K562 (cell line): ENCODE measurements around the gene MYO1B. TPM values are rescaled to one million over a fixed set of nuclear protein-coding genes. Genes with fewer than 3 reads are reported as not detected.

Source experiments
- ATAC-seq: fragments of 200-7000 bp; cut with Tn5 transposase; 3 replicates; pipeline ENCODE4 v1.9.1; 2020; ENCODE audit warnings: moderate library complexity
- BruUV-seq: library from RNA; stranded (reverse); fragments of 400-500 nt; replicated peaks from 2 replicates; lab custom pipeline; 2021; lab: Mats Ljungman, UMichigan
- CTCF ChIA-PET: fragments of 300-600 bp; formaldehyde crosslinking; extraction: SDS; loops from one replicate; lab custom pipeline; 2021; ENCODE audit warnings: low intra/inter-chr PET ratio; lab: Yijun Ruan, JAX
- POLR2A ChIA-PET: fragments of 300-600, 350-650 bp; sonication (Branson Sonifier 250); formaldehyde crosslinking; extraction: SDS; loops from one replicate; lab custom pipeline; 2021; ENCODE audit warnings: antibody characterized with exemption, inconsistent platforms; lab: Yijun Ruan, JAX
- DNase-seq, 4 experiments: peaks; one replicate each; pipeline versions ENCODE4 v3.0.0 to v3.0.0-alpha.2; 2011 to 2018; ENCODE audit warnings: low spot score in 3 of 4, mixed read lengths in 3 of 4; ENCODE audit errors: extremely low read depth in 1 of 4
- FAIRE-seq: peaks from 2 replicates; lab custom pipeline; 2011; peaks lifted over from hg19 to GRCh38; lab: Jason Lieb, UNC
- H2AFZ ChIP-seq: 2 replicates; pipeline ENCODE4 v1.6.0; 2011; ENCODE audit warnings: low read depth, low read length, control low read depth, inconsistent platforms
- H3K27ac ChIP-seq: fragments of 200-600 bp; 3 replicates; pipeline ENCODE4 v1.8.0; 2011; ENCODE audit warnings: low read depth, mild to moderate bottlenecking, control low read depth, inconsistent platforms, low read length, moderate library complexity, mixed read lengths; ENCODE audit errors: extremely low read depth
- H3K27me3 ChIP-seq, 2 experiments: fragments of 300-600 bp in 1 of 2; 2 replicates in 1 of 2; 3 replicates in 1 of 2; pipeline versions ENCODE4 v1.6.0 to v1.8.0; 2011; ENCODE audit warnings: inconsistent platforms in 2 of 2, low read length in 2 of 2, mild to moderate bottlenecking in 1 of 2, mixed read lengths in 1 of 2, moderate library complexity in 1 of 2; ENCODE audit not compliant: control insufficient read depth in 2 of 2, insufficient read depth in 2 of 2
- H3K36me3 ChIP-seq: fragments of 300-600 bp; 3 replicates; pipeline ENCODE4 v1.8.0; 2011; ENCODE audit warnings: mild to moderate bottlenecking, low read length, inconsistent platforms; ENCODE audit not compliant: control insufficient read depth, insufficient read depth
- H3K4me1 ChIP-seq, 2 experiments: fragments of 200-600 bp in 1 of 2; replicated peaks in 1 of 2; 2 replicates in 1 of 2; 3 replicates in 1 of 2; pipeline versions ENCODE4 v1.5.1 to v1.8.0; 2011; ENCODE audit warnings: inconsistent platforms in 2 of 2, low read length in 2 of 2, mild to moderate bottlenecking in 1 of 2, mixed read lengths in 1 of 2, moderate library complexity in 1 of 2; ENCODE audit not compliant: control insufficient read depth in 2 of 2, insufficient read depth in 2 of 2
- H3K4me2 ChIP-seq: 2 replicates; pipeline ENCODE4 v1.6.1; 2011; ENCODE audit warnings: low read length, control low read depth, inconsistent platforms, mixed read lengths; ENCODE audit not compliant: insufficient read depth
- H3K4me3 ChIP-seq: fragments of 200-600 bp; sonication (generic), shearing (Covaris generic); 2 replicates; pipeline ENCODE4 v1.5.1; 2016; ENCODE audit warnings: control low read depth, inconsistent platforms
- H3K79me2 ChIP-seq: fragments of 200-600 bp; 3 replicates; pipeline ENCODE4 v1.8.0; 2011; ENCODE audit warnings: low read length, inconsistent platforms; ENCODE audit not compliant: control insufficient read depth, insufficient read depth
- H3K9ac ChIP-seq, 2 experiments: 2 replicates each; pipeline versions ENCODE4 v1.6.0 to v1.6.1; 2011; ENCODE audit warnings: low read depth in 2 of 2, low read length in 2 of 2, control low read depth in 1 of 2, inconsistent platforms in 1 of 2, mild to moderate bottlenecking in 1 of 2, mixed read lengths in 1 of 2; ENCODE audit not compliant: insufficient read depth in 1 of 2
- H3K9me1 ChIP-seq: one replicate; pipeline ENCODE4 v1.6.0; 2011; ENCODE audit warnings: inconsistent platforms, mild to moderate bottlenecking, low read length, moderate library complexity; ENCODE audit not compliant: control insufficient read depth, insufficient read depth
- H3K9me3 ChIP-seq: replicated peaks from 2 replicates; pipeline ENCODE4 v1.5.1; 2011; ENCODE audit warnings: low read depth, low read length, inconsistent platforms; ENCODE audit not compliant: control insufficient read depth, insufficient read depth
- H4K20me1 ChIP-seq: replicated peaks from 2 replicates; pipeline ENCODE4 v1.6.1; 2011; ENCODE audit warnings: low read length, inconsistent platforms, mixed read lengths; ENCODE audit not compliant: control insufficient read depth, insufficient read depth
- CCNT2 ChIP-seq: IDR thresholded peaks from 2 replicates; pipeline ENCODE4 v1.6.1; 2011; ENCODE audit warnings: borderline replicate concordance, low read depth, mild to moderate bottlenecking, moderate library complexity, mixed read lengths, low read length; ENCODE audit not compliant: insufficient read length; ENCODE audit errors: extremely low read depth
- CREB1 ChIP-seq, 2 experiments: sonication (generic) in 1 of 2; formaldehyde crosslinking in 1 of 2; IDR thresholded peaks; 2 replicates each; pipeline versions ENCODE4 v1.6.1 to v1.8.0; 2012 to 2022; ENCODE audit warnings: inconsistent platforms in 1 of 2, mild to moderate bottlenecking in 1 of 2, missing genetic modification reagents in 1 of 2, moderate library complexity in 1 of 2
- HDAC6 ChIP-seq: IDR thresholded peaks from 2 replicates; pipeline ENCODE4 v1.6.1; 2012; ENCODE audit warnings: low read depth, mild to moderate bottlenecking, control low read depth, inconsistent platforms, low read length, moderate library complexity
- LCOR ChIP-seq: sonication (generic); formaldehyde crosslinking; IDR thresholded peaks from 2 replicates; pipeline ENCODE4 v1.8.0; 2022; ENCODE audit warnings: mild to moderate bottlenecking, missing genetic modification reagents
- NR3C1 ChIP-seq: sonication (generic); formaldehyde crosslinking; IDR thresholded peaks from 2 replicates; pipeline ENCODE4 v1.8.1; 2022; ENCODE audit warnings: missing genetic modification reagents
- POLR2AphosphoS2 ChIP-seq: IDR thresholded peaks from 2 replicates; pipeline ENCODE4 v1.6.1; 2012; ENCODE audit warnings: low read length, improper control_type of control experiment
- RBM15 ChIP-seq: fragments of 200-400 bp; formaldehyde crosslinking; IDR thresholded peaks from 2 replicates; pipeline ENCODE4 v1.6.1; 2018; ENCODE audit warnings: mild to moderate bottlenecking, low read length, moderate library complexity; ENCODE audit not compliant: insufficient read depth
- SMARCC2 ChIP-seq: fragments of 450-650 bp; IDR thresholded peaks from 2 replicates; pipeline ENCODE4 v1.6.1; 2017; ENCODE audit warnings: antibody characterized with exemption, moderate library complexity, mild to moderate bottlenecking, low read depth
- SP2 ChIP-seq: IDR thresholded peaks from 2 replicates; pipeline ENCODE4 v1.6.1; 2011; ENCODE audit warnings: mild to moderate bottlenecking, low read depth, low read length, moderate library complexity; ENCODE audit not compliant: poor library complexity, severe bottlenecking; ENCODE audit errors: extremely low read depth
- TCF7 ChIP-seq: sonication (generic); IDR thresholded peaks from 2 replicates; pipeline ENCODE4 v1.6.1; 2016; ENCODE audit warnings: antibody characterized with exemption, borderline replicate concordance
- TOE1 ChIP-seq, 2 experiments: fragments of 450-650 bp in 1 of 2; sonication (generic) in 1 of 2; formaldehyde crosslinking in 1 of 2; IDR thresholded peaks; 2 replicates each; pipeline versions ENCODE4 v1.7.1 to v1.8.0; 2016 to 2022; ENCODE audit warnings: borderline replicate concordance in 2 of 2, mild to moderate bottlenecking in 2 of 2, antibody characterized with exemption in 1 of 2, inconsistent platforms in 1 of 2, low read depth in 1 of 2, missing genetic modification reagents in 1 of 2, moderate library complexity in 1 of 2
- ZC3H8 ChIP-seq: fragments of 450-650 bp; IDR thresholded peaks from 2 replicates; pipeline ENCODE4 v1.6.1; 2017
- WGBS: fragments of 100-300 bp; shearing (Covaris generic); methylation state at CpG from one replicate; pipeline ENCODE4 v1.1.6; 2016; ENCODE audit warnings: low coverage, mixed read lengths; ENCODE audit not compliant: insufficient coverage; ENCODE audit errors: missing lambda C conversion rate; 5-methylcytosine and 5-hydroxymethylcytosine counted together
- in situ Hi-C: fragments of 300-500 bp; cut with MboI; formaldehyde crosslinking; loops from 4 replicates; pipeline ENCODE4 v1.15.0; 2018; ENCODE audit warnings: inconsistent platforms, mixed read lengths
- intact Hi-C: fragments of 100-400 bp; cut with micrococcal nuclease; formaldehyde crosslinking; loops from 2 replicates; pipeline ENCODE4 v1.14.2; 2022
- polyA plus RNA-seq, 8 experiments: library from polyadenylated mRNA; depleted of rRNA in 4 of 8; stranded (reverse) in 5 of 8; unstranded in 3 of 8; fragments of >200 nt; fragmentation: Nextera tagmentation in 2 of 8; fragmentation: Illumina TruSeq in 1 of 8; extraction: Ambion mirVana in 2 of 8; extraction: Trizol in 1 of 8; gene quantifications; 2 replicates each; pipeline versions ENCODE4 v1.2.1 to v1.2.3, GENCODE V29; 2011 to 2014; ENCODE audit warnings: inconsistent platforms in 1 of 8, missing spikeins in 1 of 8
- total RNA-seq, 7 experiments: library from RNA; depleted of rRNA in 6 of 7; stranded (reverse); fragments of >200 nt in 6 of 7; fragmentation: Illumina TruSeq in 2 of 7; extraction: Trizol in 2 of 7; gene quantifications; 2 replicates each; pipeline versions ENCODE4 v1.2.1 to v1.2.3, GENCODE V29; 2011 to 2021; ENCODE audit warnings: low replicate concordance in 1 of 7
- TF ChIP-seq, protein P1 (sequence below): sonication (generic); formaldehyde crosslinking; IDR thresholded peaks from 2 replicates; pipeline ENCODE4 v1.8.0; 2023; ENCODE audit warnings: missing genetic modification reagents, mild to moderate bottlenecking, borderline replicate concordance
- TF ChIP-seq, protein P2 (sequence below): sonication (generic); formaldehyde crosslinking; IDR thresholded peaks from 2 replicates; pipeline ENCODE4 v1.8.1; 2023; ENCODE audit warnings: mild to moderate bottlenecking, missing genetic modification reagents

MYO1B gene
- total and polyA plus RNA-seq, 9 of the 15 experiments (the other 6 are each of a cell fraction or from before 2014, with no cell fraction given): 0.04 to 0.33 (median 0.20) TPM; not detected in 5

GRCh38 chr2:191222507-191222906, 22.7 kb upstream of the MYO1B start (continued):
- no peak for TF ChIP-seq RBM15
- TF ChIP-seq CCNT2: no peak

- Histone ChIP-seq H3K4me3 (no peak overlapping the region), H3K9me1 (no peaks in the 10 kb centered on the region), H3K4me2 (no peak overlapping the region), H3K27ac (no peak overlapping the region), H3K9ac (no peak overlapping the region), H2AFZ (no peak overlapping the region), H3K79me2 (no peaks in the 10 kb centered on the region), H3K9me3 (no peaks in the 10 kb centered on the region), H3K36me3 (no peaks in the 10 kb centered on the region), H3K4me1 (no peaks in the 10 kb centered on the region), H3K27me3 (no peaks in the 10 kb centered on the region), H4K20me1 (no peaks in the 10 kb centered on the region; the same call in 1 of the 2 replicates)
- no TSS peak for BruUV-seq
- DNase-seq (no peak), FAIRE-seq (no peak), ATAC-seq (no peak)
- POLR2A ChIA-PET: no interaction called here
- intact Hi-C loops (no loop called here), in situ Hi-C loops (loop anchor here (25.0 kb wide), 1 partner anchor 289 kb away; no protein-coding TSS in a partner anchor)
- WGBS: 6% methylated on average over 3 of the region's 3 CpGs
- CTCF ChIA-PET: no interaction called here
- TF ChIP-seq, protein P1, sequence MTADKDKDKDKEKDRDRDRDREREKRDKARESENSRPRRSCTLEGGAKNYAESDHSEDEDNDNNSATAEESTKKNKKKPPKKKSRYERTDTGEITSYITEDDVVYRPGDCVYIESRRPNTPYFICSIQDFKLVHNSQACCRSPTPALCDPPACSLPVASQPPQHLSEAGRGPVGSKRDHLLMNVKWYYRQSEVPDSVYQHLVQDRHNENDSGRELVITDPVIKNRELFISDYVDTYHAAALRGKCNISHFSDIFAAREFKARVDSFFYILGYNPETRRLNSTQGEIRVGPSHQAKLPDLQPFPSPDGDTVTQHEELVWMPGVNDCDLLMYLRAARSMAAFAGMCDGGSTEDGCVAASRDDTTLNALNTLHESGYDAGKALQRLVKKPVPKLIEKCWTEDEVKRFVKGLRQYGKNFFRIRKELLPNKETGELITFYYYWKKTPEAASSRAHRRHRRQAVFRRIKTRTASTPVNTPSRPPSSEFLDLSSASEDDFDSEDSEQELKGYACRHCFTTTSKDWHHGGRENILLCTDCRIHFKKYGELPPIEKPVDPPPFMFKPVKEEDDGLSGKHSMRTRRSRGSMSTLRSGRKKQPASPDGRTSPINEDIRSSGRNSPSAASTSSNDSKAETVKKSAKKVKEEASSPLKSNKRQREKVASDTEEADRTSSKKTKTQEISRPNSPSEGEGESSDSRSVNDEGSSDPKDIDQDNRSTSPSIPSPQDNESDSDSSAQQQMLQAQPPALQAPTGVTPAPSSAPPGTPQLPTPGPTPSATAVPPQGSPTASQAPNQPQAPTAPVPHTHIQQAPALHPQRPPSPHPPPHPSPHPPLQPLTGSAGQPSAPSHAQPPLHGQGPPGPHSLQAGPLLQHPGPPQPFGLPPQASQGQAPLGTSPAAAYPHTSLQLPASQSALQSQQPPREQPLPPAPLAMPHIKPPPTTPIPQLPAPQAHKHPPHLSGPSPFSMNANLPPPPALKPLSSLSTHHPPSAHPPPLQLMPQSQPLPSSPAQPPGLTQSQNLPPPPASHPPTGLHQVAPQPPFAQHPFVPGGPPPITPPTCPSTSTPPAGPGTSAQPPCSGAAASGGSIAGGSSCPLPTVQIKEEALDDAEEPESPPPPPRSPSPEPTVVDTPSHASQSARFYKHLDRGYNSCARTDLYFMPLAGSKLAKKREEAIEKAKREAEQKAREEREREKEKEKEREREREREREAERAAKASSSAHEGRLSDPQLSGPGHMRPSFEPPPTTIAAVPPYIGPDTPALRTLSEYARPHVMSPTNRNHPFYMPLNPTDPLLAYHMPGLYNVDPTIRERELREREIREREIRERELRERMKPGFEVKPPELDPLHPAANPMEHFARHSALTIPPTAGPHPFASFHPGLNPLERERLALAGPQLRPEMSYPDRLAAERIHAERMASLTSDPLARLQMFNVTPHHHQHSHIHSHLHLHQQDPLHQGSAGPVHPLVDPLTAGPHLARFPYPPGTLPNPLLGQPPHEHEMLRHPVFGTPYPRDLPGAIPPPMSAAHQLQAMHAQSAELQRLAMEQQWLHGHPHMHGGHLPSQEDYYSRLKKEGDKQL: no peak
- TF ChIP-seq LCOR (CRISPR knock-in tag): no peak
- TF ChIP-seq CREB1 (IDR thresholded peaks at IDR 0.05): no peak
- no peak for TF ChIP-seq CREB1 (CRISPR knock-in tag; IDR thresholded peaks at IDR 0.05)
- no peak for TF ChIP-seq ZC3H8
- TF ChIP-seq, protein P2, sequence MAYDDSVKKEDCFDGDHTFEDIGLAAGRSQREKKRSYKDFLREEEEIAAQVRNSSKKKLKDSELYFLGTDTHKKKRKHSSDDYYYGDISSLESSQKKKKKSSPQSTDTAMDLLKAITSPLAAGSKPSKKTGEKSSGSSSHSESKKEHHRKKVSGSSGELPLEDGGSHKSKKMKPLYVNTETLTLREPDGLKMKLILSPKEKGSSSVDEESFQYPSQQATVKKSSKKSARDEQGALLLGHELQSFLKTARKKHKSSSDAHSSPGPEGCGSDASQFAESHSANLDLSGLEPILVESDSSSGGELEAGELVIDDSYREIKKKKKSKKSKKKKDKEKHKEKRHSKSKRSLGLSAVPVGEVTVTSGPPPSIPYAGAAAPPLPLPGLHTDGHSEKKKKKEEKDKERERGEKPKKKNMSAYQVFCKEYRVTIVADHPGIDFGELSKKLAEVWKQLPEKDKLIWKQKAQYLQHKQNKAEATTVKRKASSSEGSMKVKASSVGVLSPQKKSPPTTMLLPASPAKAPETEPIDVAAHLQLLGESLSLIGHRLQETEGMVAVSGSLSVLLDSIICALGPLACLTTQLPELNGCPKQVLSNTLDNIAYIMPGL (CRISPR knock-in tag): no peak
- no peak for TF ChIP-seq SP2
- TF ChIP-seq SMARCC2: no peak
- no peak for TF ChIP-seq TOE1 (IDR thresholded peaks at IDR 0.05; ENCODE audit: borderline replicate concordance)
- no peak for TF ChIP-seq TOE1 (CRISPR knock-in tag; IDR thresholded peaks at IDR 0.05; ENCODE audit: borderline replicate concordance, low read depth)
- TF ChIP-seq NR3C1 (CRISPR knock-in tag): no peak
- TF ChIP-seq TCF7: no peak
- TF ChIP-seq HDAC6: no peak
- TF ChIP-seq POLR2AphosphoS2: no peak
These were observed 22.3 kb upstream of the MYO1B start for GRCh38 chr2:191222952-191223351.
